ENCODE results near the gene SYNCRIP.
"Not testable (repeated sequence)": the region's sequence is repeated elsewhere in the genome, so short reads cannot be mapped to it uniquely, and the experiment has no call there.

Gene SYNCRIP

DNA sequence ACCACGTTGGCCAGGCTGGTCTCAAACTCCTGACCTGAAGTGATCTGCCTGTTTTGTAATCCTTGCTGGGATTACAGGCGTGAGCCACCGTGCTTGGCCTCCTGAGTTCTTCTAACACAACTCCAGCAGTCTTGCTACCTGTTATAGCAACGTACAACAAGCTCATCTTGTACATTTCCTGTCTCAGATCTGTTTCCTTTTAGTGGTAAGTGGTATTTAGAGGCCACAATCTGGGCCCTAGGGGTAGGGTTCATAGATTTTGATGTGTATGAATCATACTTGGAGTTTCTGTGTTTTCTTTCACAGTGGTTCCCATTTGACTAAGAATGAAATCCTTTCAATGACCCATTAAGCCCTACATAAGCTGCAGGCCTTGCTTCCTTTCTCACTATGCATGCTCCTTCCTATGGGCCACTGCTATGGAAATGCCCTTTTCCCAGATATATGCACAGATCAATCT, 27.1 kb upstream of the SYNCRIP start:
- DNase-seq, result no peak

DNA sequence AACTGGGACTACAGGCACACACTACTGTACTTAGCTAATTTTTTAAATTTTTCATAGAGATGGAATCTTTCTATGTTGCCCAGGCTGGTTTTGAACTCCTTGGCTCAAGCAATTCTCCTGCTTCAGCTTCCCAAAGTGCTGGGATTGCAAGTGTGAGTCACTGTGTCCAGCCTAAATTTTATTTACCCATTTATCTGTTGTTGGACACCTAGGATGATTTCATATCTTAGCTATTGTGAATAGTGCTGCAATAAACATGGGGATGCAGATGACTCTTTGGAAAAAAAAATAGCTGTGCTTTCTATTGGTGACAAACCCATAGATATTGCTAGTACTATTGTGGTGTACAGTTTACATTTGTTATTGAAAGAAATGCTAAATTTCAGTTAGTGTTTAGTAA, 19.6 kb upstream of the SYNCRIP start:
- no peak for DNase-seq

DNA sequence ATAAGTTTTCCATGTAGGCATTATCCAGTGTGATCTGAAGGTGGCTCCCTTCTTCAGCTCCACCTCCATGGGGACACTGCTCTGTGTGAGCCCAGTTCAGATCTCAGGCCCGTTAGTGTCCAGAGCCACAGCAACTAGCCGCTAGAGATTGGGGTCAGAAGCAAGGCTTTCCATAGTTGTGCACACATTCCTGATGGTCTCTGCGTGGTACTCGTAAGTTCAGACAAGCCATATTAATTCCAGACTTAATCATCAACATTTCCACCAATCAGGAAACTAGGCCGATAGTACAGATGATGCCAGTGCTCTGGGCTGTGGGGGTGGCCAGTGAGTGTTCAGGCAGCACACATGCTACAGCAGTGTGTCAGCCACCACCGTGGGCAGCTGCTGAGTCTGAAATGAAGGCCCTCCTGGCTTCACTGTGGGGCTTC, 17.5 kb upstream of the SYNCRIP start:
- no peak for DNase-seq

DNA sequence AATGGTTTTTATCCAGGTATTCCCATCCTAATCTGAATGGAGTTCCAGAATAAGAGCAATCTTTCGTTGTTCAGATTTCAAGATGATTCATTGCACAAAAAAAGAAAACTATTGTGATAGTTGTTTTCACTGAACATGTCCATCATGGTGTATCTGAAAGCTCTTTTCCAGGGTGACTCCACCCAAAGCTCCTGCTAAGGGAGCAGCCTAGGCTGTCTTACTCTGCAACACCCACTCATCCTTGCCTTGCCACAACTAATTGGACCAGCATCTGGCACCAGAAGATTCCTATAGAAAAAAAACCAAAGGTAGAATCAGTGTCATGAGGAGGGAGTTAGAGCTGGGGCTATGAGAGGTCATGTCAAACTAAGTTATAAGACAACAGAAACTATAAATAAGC, 7.9 kb upstream of the SYNCRIP start:
- no peak for DNase-seq

DNA sequence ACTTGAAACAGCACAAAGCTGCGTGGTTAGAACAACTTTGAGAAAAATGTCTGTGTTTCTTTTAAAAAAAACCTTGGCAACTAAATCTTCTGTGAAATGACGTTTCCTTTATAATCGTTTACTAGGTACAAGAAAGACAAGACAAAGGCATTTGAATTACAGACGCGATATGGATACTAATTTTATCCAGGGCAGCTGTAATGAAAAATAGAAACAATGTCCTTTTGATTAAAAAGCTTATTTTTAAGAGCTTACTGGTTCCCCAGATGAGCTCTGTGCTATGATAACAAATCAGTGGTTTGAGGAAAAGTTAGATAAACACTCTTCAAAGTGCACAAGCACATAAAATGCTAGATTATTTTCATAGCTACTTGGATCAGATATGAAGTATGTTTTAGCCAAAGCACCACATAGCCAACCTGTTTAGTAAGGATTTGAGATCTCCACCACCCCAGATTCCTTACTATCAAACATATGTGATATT, 1.6 kb upstream of the SYNCRIP start:
- DNase-seq, result no peak

DNA sequence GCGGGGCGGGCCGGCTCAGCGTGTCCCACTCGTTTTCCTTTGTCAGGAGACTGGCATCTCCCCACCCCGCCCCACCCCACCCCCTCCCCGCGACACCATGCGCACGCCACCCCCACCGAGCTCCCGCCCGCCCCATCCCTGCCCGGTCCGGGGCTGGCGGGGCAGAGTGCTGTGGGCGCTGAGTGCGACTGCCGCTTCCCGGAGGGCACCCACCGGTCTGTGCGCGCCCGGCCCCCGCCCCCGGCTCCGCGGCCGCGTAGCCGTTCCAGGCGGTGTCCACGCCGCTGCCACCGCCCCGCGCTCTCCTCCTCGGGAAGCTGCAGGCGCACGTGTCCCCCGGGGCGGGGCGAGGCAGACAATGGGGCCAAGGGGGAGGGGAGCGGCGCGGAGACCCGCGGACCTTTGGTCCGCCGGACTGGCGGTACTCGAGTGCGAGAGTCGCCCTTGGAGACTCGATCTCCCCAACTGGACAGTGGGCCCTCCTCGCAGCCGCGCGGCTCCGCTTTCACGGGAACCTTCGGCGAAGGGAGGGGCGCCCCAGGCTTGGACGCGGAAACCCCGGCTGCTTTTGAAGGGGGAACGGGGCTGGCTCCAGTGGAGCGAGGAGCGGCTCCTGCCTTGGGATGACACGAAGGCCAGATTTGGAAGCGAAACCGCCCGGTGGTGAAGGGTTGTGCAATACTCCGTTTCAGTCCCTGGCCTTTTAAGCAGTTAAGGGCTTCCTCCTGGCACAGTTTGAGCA, 1.0 kb upstream of the SYNCRIP start:
- DNase-seq, result peak; percentile 57

DNA sequence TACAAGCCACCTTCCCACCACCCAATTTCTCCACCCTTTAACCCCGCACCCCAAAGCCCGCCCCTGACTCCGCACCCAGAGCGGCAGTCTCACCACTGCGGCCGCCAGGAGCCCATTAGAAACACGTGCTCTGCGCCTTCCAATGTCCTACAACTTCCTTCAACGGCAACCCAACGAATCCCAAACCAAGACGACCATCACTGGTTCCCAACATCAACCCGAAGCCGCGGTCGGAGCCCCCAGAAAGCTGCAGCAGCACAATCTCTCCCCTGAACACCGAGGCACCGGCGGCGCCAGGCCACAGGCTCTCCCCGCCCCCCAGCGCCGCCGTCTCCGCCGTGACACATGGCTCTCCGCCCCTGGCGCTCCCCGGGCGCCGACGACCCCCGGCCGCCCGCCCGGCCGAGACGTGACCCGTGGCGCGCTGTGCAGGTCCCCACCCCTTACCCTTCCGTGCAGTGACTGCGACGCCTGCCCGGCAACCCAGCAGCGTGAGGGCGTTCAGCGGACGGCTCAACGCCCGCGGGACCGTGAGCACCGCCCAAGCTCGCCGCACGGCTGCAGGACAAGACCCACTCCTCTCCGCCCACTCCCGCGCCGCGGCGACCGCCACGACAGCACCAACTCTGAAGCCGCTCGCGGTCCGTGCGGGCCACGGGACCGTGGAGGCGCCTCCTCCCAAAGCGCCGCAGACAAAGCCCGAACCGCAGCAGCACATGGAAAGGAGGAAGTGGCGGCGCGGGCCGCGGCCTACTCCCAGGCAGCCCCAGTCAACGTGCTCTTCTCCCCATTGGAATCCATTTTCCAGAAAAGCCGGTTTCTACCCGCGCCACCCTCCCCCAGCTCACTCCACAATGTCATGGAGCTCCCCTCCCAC, 551 bp downstream of the SYNCRIP start:
- peak; percentile 22 for DNase-seq

DNA sequence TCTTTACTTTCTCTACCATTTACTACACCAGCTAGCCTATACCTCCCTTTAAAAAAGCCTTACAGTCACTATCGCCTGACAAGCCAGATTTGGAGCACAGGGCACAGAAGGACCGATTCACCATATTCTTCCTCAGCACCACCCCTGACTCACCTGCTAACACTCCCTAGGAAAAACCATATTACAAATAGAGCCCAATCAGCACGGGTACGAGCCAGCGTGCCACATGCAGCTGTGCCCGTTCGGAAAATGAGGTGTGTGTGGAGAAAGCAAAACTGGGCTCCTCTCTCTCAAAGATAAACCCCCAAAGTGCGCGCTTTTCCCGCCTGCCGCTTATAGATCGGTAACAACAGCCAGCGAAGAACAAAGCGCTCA, 1.2 kb downstream of the SYNCRIP start:
- no peak for DNase-seq

DNA sequence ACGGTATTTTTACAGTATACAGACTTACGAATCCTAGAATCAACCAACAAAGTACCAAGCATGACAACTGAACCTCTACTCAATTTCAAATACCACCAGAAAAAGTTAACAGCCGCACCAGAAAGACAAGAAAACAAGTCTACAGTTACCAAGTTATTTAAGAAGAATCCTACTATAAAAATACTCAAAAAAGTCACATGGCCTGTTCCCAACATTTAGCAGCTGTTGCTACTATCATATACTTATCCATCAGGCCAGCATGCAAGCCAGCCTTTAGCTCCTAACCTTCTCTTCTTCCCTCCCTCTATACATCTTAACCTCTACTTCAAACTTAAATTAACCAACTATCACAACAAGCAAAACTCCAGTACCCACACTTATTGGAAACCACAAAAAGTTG, 1.9 kb downstream of the SYNCRIP start:
- no peak for DNase-seq

DNA sequence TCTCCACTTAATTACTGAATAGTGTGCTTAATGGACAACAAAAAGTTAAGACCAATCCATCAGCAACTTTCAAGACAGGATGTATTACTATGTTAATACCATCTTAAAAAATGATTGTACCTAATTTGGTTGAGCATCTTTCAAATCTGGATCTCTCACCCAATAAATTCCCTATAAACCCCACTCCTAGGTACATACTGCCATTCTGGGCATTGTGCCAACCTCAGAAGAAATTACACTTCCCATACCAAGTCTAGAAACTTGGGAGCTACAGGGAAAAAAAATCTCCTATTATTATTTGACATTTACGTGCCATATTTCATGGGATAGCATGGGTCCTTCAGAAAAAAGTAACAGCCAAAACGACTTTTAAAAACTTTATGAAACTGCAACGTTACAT, 5.1 kb downstream of the SYNCRIP start:
- DNase-seq, result no peak

DNA sequence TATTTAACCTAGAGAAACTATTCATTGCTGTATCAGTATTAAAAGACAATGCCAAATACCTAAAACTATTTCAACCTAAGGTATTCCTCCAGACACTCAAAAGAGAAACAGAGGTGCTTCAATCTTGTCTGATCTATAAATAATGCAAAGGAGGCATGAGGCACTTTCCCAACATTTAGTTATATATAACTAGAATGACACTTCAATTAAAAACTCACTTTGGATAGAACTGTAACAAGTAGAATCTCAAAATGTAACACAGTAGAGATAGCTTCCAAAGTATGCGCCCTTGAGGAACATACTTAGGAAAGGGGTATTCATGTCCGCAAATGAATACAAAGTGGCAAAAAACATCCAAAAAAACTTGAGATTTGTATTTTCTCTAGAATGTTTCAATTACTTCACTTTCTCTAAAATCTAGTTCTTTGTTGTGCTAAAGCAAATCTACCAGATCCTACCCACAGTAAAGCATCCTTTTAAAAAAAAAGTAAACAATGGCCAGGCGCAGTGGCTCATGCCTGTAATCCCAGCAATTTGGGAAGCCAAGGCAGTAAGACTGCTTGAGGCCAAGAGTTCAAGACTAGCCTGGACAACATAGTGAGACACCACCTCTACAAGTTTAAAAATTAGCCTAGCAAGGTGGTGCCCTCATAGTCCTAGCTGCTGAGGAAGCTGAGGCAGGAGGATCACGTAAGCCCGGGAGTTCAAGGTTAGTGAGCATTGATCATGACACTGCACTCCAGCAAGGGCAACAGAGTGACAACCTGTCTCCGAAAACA, 10.3 kb downstream of the SYNCRIP start:
- DNase-seq, result no peak

DNA sequence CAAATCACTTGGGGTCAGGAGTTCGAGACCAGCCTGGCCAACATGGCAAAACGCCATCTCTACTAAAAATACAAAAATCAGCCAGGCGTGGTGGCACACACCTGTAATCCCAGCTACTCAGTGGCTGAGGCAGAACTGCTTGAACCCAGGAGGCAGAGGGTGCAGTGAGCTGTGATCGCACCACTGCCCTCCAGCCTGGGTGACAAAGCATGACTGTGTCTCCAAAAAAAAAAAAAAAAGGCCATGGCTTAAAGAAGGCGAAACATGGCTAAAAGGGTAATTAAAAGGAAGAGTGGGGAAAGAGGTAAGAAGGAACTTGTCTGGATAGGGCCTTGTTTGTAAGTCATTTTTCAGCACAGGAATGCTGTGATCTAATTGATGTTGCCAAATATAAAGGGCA, 11.6 kb downstream of the SYNCRIP start:
- not testable (repeated sequence) for DNase-seq

DNA sequence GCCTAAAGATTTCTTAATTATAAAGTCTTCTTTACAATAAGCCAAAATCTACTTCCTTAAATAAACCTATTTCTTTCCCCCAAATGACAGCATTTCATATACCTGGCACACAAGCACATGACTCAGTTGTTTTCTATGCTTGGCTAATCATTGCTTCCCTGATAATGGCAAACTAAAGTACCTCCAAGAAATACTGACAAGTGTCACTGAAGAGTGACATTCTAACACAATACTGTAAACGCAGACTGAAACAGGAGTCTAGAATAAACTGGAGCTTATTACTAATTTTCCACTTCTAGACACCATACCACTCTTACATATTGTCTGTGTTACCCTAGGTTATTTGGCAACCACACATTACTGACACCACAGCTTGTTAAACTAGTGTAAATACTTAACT, 14.3 kb downstream of the SYNCRIP start:
- no peak for DNase-seq

DNA sequence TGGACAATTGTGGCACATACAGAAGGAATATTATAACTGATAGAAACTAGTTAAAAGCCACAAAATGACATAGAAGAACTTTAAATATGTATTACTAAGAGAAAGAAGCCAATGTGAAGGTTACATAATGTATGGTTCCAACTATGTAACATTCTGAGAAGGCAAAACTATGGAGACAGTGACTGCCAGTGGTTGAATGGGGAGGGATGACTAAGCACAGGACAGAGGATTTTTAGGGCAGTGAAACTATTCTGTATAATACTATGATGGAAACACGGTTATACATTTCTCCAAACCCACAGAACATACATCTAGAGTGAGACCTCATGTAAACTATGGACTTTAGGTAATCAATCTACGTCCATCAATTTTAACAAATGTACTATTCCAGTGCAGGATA, 22.4 kb downstream of the SYNCRIP start:
- no peak for DNase-seq

DNA sequence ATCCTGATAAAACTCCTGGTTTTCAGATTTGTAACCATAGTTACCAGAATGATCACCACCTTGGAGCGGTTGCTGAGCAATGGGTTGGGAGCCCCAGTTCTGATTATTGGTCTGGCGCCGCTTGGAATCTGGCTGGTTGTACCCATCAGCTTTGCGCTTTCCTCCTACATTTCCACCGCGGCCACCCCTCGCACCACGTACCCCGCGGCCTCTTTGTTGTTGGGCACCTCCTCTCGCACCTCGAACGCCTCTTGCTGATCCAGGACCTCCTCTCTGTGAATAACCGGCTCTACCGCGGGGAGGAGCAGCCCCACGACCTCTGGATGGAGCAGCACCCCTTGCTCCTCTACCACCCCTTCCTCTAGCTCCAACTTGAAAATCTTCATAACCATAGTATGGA, 27.9 kb downstream of the SYNCRIP start:
- DNase-seq, result no peak

DNA sequence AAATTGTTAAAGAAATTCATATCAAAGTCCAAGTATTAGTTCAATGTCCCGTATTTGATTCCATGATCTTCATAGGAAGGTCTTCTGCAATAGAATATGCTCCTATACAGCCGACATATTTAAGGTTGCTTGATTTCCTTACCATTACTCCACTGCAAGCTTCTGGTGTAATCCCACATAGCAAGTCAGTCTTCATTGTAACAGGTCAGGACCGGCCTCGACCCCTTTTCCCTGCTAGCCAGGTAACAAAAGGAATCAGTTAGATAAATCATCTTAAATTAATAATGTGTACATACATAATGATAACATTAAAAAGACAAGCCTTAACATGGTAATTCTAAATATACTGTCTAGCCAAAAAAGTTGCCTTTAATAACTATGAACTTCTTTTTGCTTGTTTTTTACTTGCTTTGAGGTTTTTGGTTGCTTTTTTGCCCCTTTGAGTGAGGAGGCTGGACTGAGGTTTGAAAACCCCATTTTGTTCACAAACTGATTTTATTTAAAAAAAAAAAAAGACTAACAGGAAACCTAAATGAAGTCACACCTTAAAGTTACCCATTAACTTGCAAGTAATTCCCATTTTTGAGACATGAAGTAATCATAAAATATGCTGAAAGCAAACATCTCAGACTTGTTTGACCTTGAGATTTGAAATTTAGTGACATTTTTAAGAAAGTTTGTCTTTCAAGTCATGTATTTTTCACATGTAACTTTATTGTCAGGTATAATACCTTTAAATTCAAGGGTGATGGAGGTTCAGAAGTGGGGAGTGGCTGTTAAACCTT, 29.8 kb downstream of the SYNCRIP start:
- no peak for DNase-seq

DNA sequence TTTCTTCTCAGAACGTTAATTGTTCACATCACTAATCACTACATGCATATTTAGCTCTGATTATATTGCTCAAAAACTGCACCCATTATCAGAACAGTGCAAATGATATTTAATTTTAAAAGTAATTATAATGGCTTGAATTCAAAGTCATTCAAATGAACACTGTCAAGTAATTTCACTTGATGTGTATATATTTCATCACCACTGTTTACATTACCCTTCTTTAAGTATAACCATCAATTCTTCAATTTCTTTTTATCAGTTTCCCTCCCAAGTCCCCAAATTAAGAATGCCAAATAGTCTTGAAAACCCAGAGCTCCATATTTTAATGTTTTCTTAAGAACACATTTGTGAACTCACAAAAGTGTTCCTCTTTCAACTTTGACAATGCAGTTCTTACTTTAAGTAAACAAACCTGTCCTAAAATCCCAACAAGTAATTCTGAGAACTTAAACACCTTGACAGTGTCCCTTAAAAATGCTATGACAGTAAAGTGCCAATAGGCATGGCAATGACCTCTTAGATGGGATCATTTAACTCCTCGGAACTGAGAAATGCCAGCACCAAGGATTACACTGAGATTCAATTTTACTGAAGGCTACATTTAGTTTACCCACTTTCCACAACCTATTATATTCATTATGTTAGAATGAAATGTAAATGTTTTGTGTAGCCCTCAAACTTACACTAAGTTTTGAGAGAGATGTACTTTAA, 32.3 kb downstream of the SYNCRIP start:
- DNase-seq, result no peak

DNA sequence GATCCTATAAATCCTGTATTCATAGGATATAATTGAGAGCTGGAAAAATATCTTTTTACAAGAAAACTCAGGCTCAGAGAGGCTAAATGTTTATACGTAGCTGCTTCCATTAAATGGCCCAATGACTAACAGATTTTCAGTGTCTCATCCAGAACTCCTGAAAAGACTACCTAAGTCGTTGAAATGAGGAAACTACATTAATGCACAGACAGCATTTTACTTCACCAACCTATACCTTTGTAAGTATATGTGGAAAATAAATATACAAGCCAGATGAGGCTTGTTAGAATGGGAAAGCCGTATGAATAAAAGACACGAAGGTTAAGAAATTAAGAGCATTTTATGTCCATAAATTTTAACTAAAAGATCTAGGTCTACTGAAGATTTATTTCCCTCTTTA, 40.6 kb downstream of the SYNCRIP start:
- no peak for DNase-seq

DNA sequence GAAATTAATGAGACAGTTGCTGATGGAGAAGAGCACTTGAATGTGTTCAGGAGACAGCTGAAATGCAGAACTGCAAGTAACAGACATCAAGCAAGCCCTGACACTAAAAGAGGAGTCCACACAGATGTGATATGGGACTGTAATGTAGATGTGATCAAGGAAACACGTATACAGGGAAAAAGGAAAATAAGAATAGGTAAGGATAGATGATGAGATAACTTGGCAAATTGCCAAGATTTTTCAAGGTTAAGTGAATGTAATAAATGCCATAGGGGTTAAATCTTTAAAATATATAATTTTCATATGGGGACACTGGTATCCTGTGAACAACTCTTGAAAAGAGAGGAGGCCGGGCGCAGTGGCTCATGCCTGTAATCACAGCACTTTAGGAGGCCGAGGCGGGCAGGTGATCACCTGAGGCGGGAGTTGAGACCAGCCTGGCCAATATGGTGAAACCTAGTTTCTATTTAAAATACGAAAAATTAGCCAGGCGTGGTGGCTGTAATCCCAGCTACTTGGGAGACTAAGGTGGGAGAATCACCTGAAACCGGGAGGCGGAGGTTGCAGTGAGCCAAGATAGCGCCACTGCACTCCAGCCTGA, 41.9 kb downstream of the SYNCRIP start:
- DNase-seq, result no peak

DNA sequence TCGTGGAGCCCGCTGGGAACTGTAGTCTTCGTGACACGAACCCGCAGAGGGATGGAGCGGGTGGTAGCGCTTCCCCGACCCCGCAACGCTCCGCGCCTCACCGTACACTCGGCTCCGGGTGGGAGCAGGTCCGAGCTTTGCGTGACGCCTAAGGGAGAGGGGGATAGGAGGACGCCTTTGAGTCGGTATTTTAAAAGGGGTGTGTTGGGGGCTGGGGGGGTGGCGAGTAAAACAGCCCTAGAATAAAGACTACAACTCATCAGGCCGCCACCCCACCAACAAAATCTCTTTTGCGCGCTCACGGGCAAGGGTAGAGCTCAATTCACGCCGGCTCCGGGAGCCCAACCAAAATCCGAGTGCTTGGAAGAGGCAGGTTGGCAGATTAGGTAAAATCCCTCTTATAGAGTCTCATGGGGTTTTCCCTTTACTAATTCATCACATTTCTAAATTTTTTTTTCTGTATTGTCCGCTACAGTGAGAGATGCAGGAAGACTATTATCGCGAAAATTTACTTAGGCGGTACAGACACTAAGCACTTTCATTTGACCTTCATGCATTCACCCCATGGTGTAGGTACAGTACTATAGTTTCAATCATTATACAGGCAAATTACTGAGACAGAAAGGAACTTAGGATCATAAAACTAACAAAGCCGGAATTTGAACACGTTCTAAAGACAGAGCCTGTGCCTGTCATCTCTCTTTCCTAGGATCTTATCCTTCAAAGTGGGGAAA, 48.3 kb downstream of the SYNCRIP start:
- peak; percentile 19 for DNase-seq

Measured in NCI-H1048 (cell line).